ENCODE data around the gene SPP1.
A peak's percentile ranks its signal among the peaks of the same experiment; 100 is the strongest.
"Not testable (repeated sequence)": the region's sequence is repeated elsewhere in the genome, so short reads cannot be mapped to it uniquely, and the experiment has no call there.

The SPP1 gene

GRCh38 chr4:87975466-87975865 lies at the start of gene SPP1:
Gene SPP1, plus strand, starts transcription at chr4:87975714. Its CDS starts 1,182 bp downstream, at chr4:87976896.
- DNase-seq (ENCODE audit: low spot score), result peak; percentile 22

- DNase-seq (ENCODE audit: low spot score), result no peak
These were observed 48.9 kb upstream of the SPP1 start for GRCh38 chr4:87926554-87927098.

GRCh38 chr4:87930629-87931028 lies 44.9 kb upstream of the SPP1 start:
- no peak for DNase-seq (ENCODE audit: low spot score)

DNA sequence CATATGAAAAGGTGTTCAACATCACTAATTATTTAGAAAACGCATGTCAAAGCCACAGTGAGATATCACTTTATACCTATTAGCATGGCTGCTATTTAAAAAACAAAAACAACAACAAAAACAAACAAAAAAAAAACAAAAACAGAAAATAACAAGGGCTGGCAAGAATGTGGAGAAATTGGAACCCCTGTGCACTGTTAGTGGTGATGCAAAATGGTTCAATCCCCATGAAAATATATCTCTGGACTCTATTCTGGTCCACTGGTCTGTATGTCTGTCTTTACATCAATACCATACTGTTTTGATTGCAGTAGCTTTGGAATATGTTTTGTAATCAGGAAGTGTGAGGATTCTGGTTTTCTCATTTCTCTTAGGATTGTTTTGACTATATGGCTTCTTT lies 43.6 kb upstream of the SPP1 start:
- no peak for DNase-seq (ENCODE audit: low spot score)

DNA sequence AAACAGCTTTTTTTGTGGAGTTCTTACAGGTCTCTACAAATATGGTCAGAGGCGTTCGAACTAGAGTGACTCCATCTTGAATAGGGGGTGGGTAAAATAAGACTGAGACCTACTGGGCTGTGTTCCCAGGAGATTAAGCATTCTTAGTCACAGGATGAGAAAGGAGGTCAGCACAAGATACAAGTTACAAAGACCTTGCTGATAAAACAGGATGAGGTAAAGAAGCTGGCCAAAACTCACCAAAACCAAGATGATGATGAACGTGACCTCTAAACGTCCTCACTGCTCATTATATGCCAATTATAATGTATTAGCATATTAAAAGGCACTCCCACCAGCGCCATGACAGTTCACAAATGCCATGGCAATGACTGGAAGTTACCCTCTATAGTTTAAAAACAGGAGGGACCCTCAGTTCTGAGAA lies 42.8 kb upstream of the SPP1 start:
- no peak for DNase-seq (ENCODE audit: low spot score)

DNA sequence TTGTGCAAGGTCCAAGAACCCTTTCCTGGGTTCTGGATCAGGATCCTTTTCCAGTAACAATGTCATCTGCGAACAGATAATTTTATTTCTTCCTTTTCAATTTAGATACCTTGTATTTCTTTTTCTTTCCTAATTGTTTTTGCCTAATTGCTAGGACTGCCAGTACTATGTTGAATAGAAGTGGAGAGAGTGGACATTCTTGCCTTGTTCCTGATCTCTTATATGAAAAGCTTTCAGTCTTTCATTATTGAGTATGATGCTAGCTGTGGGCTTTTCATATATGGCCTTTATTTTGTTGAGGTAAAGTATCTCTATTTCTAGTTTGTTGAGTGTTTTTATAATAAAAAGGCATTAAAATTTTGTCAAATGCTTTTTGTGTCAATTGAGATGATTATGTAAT lies 42.2 kb upstream of the SPP1 start:
- no peak for DNase-seq (ENCODE audit: low spot score)

DNA sequence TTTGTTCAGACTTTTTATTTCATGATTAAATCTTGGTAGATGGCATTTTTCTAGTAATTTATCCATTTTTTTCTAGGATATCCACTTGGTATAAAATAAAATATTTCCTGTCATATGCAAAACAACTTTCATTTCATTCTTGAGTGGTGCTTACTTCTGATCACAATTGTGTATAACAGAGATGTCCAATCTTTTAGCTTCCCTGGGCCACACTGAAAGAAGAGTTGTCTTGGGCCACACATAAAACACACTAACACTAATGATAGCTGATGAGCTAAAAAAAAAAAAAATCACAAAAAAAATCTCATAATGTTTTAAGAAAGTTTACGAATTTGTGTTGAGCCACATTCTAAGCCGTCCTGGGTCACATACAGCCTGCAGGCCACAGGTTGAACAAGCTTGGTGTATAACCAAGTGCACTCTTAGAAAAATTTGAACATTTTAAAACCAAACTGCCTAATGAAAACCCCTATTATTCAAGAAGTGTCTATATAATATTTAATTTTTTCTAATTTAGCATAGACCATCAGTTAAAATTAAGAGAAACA lies 41.3 kb upstream of the SPP1 start:
- no peak for DNase-seq (ENCODE audit: low spot score)

DNA sequence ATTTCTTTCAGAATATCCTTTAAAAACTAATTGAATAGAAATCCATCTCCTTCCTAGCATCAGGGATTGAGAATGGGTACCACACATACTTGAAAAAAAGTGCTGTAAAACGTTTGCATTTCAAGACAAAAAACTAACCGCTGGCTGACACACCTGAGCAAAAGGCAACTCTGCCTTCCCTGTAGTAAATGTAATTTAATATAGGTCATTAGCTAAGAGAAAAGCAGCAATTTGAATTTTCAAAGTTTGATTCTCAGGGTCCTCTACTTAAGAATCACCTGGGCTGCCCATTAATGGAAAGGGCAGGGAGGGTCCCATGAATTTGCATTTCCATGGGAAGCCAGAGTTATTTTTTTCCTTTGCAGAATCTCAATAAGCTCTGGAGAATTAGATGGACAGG lies 40.5 kb upstream of the SPP1 start:
- DNase-seq (ENCODE audit: low spot score), result no peak

DNA sequence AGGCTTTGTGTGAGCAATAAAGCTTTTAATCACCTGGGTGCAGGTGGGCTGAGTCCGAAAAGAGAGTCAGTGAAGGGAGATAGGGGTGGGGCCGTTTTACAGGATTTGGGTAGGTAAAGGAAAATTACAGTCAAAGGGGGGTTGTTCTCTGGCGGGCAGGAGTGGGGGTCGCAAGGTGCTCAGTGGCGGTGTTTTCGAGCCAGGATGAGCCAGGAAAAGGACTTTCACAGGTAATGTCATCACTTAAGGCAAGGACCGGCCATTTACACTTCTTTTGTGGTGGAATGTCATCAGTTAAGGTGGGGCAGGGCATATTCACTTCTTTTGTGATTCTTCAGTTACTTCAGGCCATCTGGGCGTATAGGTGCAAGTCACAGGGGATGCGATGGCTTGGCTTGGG lies 39.6 kb upstream of the SPP1 start:
- DNase-seq (ENCODE audit: low spot score), result not testable (repeated sequence)

DNA sequence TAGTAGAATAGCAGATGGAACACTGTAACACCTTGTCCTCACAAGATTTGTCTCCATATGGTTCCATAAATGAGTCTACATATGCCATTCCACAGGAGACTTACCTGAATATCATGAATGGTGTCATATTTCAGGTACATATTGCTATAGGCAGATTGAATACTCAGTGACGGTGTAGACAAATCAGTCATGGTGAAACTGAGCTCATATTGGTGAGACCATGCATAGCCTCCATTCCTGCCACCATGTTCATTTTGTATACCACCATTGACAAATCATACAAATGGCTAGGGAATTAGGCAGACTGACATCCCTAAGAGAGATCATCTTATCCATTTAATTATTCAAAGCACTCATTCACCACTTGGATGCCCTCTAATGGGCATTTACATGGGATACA lies 38.0 kb upstream of the SPP1 start:
- no peak for DNase-seq (ENCODE audit: low spot score)

- no peak for DNase-seq (ENCODE audit: low spot score)
These were observed 36.8 kb upstream of the SPP1 start for GRCh38 chr4:87938746-87939145.

DNA sequence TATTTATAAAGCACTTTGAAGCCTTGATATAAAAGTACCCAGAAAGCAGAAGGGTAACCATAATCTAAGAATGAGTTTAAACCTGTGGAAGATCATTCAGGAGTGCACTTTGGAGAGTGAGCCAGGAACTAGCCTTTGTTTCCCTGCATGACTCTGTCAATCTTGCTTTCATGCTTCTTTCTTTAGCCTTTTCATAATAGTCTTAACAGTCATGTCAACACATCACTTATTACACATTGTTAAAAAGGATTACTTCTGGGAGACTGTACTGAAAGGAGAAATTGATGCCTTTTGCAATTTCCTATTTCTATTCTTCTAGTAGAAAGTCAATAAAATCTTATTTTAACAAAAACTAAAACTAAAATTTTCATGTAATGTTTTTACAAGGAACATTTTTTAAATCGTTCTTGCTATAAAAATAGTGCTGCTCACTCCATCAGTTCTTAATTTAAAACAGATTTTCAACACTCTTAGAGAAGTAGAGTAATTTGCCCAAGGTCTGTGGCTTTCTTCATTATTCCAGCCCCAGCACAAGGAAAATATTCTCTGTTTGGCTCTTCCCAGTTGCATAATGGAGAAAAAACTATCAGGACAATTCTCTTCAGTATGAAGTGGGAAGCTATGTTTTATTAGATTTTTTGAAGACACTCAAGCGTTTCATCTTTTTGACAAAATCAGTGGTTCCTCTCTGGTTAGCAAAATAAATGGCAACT lies 35.4 kb upstream of the SPP1 start:
- DNase-seq (ENCODE audit: low spot score), result no peak

DNA sequence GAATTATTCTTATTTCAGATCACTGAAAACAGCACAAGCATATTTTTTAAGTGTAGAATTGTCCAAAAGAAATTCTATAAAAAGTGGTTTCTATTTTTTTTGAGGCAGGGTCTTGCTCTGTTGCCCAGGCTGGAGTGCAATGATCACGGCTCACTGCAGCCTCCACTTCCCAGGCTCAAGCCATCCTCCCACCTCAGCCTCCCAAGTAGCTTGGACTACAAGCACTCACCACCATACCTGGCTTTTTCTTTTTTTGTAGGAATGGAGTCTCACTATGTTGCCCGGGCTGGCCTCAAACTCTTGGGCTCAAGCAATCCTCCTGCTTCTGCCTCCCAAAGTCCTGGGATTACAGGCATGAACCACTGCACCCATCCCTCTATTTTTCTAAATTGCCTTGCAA lies 34.7 kb upstream of the SPP1 start:
- DNase-seq (ENCODE audit: low spot score), result not testable (repeated sequence)

GRCh38 chr4:87941537-87942392 lies 33.7 kb upstream of the SPP1 start:
- DNase-seq (ENCODE audit: low spot score), result no peak

- no peak for DNase-seq (ENCODE audit: low spot score)
These were observed 31.8 kb upstream of the SPP1 start for GRCh38 chr4:87943660-87944149.

GRCh38 chr4:87944967-87945366 lies 30.5 kb upstream of the SPP1 start:
- DNase-seq (ENCODE audit: low spot score), result no peak

DNA sequence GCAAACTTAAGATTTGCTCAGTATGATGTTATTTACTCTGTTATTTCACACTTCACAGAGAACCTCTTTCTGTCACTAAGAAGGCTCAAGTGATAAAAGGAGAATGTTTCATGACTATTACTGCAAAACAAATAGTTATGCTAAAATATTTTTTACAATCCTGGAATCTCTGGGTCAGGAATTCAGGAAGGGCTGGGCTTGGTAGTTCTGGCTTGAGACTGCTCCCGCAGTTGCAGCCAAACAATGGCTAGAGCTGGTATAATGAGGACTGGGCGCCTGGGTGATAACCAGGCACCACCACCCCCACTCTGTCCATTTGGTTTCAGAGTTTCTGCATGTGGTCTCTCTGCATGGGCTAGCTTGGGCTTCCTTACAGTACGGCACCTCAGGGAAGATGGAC lies 28.7 kb upstream of the SPP1 start:
- no peak for DNase-seq (ENCODE audit: low spot score)

GRCh38 chr4:87947381-87948160 lies 27.9 kb upstream of the SPP1 start:
- no peak for DNase-seq (ENCODE audit: low spot score)

DNA sequence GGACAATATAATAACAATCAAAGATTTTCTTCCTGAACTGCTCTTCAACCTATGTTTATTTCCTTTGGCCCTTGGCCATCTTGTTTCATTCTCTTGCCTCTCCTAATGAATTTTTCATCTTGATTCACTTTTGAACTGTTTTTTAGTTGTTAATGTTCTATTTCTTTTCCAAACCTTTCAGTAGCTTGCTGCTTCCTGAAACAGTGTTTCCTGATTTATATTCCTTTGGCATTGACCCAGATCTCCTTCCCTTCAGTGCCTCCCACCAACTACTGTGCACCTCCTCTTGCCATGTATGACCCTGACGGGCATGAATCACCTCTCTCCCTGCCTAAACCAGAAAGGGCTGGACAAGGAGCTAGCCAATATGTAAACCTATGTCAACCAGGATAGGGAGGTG lies 25.6 kb upstream of the SPP1 start:
- no peak for DNase-seq (ENCODE audit: low spot score)

DNA sequence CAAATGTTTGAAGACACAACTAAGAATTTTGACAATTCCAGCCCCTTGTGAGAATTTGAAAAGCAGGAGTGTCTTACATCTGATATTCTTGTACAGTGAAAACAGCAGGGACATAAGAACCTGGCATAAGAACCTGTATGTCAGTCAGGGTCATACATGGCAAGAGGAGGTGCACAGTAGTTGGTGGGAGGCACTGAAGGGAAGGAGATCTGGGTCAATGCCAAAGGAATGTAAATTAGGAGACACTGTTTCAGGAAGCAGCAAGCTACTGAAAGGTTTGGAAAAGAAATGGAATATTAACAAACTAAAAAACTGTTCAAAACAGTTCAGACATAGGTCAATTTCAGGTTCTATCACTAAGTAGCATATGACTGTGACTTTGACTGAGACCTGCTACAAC lies 25.0 kb upstream of the SPP1 start:
- no peak for DNase-seq (ENCODE audit: low spot score)

DNA sequence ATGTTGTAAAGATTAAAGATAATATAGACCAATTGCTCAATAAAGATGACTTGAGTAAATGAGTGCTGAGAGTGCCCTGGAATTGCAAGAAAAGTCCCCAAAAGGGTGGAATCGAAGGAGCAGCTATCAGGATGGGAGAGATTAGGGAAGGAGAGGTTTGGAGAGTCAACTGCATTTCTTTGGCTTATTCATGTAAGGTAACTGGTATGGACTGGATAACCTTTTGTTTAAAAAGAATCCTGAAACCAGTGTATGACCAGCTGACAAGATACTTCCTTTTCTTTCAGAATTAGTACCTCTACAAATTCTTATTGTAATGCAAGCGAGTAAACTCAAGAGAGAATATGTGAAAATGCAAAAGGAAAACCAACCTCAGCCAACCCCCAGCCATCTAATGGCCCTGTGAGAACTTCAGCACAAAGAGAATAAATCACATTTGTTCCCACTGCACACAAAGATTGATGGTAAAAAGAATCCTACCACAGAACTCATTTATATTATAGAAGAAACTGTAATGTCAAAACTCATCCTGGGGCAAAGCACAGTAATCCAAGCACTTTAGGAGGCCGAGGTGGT lies 24.5 kb upstream of the SPP1 start:
- DNase-seq (ENCODE audit: low spot score), result no peak

DNA sequence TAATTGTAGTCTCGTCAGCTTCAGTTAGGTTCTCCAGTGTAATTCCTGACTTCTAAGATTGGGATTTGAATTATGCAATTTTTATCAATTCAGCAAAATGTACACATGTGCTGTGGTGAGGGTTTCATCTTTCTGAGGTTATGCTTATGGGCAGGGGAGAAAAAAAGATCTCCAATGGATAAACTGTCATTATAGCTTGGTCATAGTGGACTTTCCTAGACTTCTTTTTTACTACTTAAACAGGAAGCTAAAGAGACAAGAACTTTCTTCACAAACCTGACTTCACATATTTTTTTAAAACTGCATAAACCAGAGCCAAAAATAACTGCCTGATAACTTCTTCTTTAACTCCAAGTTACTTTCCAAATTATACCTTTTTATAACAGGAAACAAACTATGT lies 21.7 kb upstream of the SPP1 start:
- DNase-seq (ENCODE audit: low spot score), result no peak

All from SW480 (cell line).